HepG2 (cell line): ENCODE results near the gene CXCL17. TPM values are rescaled to one million over a fixed set of nuclear protein-coding genes. Genes with fewer than 3 reads are reported as not detected.

Experiments used
- ATAC-seq: fragments of 200-7000 bp; cut with Tn5 transposase; 3 replicates; pipeline ENCODE4 v1.9.1; 2020; ENCODE audit warnings: mild to moderate bottlenecking, moderate library complexity
- BruUV-seq: library from RNA; stranded (reverse); fragments of 400-500 nt; replicated peaks from 2 replicates; lab custom pipeline; 2021; lab: Mats Ljungman, UMichigan
- CTCF ChIA-PET: fragments of 300-600 bp; formaldehyde crosslinking; extraction: SDS; loops from one replicate; lab custom pipeline; 2021; ENCODE audit warnings: low total read pairs, inconsistent platforms, low intra/inter-chr PET ratio; lab: Yijun Ruan, JAX
- POLR2A ChIA-PET: fragments of 350-600 bp; sonication (Branson Sonifier 250); formaldehyde crosslinking; loops from one replicate; lab custom pipeline; 2020; ENCODE audit warnings: antibody characterized with exemption, inconsistent platforms; lab: Yijun Ruan, JAX
- DNase-seq: peaks from one replicate; pipeline ENCODE4 v3.0.0-alpha.2; 2015; ENCODE audit warnings: low spot score
- FAIRE-seq: peaks from 3 replicates; lab custom pipeline; 2011; peaks lifted over from hg19 to GRCh38; lab: Jason Lieb, UNC
- H2AFZ ChIP-seq: one replicate; pipeline ENCODE4 v1.6.1; 2011; ENCODE audit warnings: low read length, inconsistent platforms
- H3K27ac ChIP-seq: fragments of 300-600 bp; 3 replicates; pipeline ENCODE4 v1.8.0; 2011; ENCODE audit warnings: mixed run types, mild to moderate bottlenecking, mixed read lengths, low read length, inconsistent platforms; ENCODE audit not compliant: insufficient read depth; ENCODE audit errors: extremely low read length
- H3K27me3 ChIP-seq, 2 experiments: fragments of 200-600 bp in 1 of 2; 2 replicates in 1 of 2; 3 replicates in 1 of 2; pipeline versions ENCODE4 v1.6.0 to v1.8.0; 2011; ENCODE audit warnings: low read length in 2 of 2, mild to moderate bottlenecking in 2 of 2, moderate library complexity in 2 of 2, inconsistent platforms in 1 of 2; ENCODE audit not compliant: insufficient read depth in 2 of 2, control insufficient read depth in 1 of 2
- H3K36me3 ChIP-seq, 2 experiments: fragments of 200-600 bp in 1 of 2; replicated peaks in 1 of 2; 2 replicates in 1 of 2; 3 replicates in 1 of 2; pipeline versions ENCODE4 v1.5.1 to v1.8.0; 2011; ENCODE audit warnings: low read length in 2 of 2, inconsistent platforms in 1 of 2; ENCODE audit not compliant: insufficient read depth in 2 of 2, control insufficient read depth in 1 of 2
- H3K4me1 ChIP-seq: 2 replicates; pipeline ENCODE4 v1.5.1; 2012; ENCODE audit warnings: low read length, inconsistent platforms; ENCODE audit not compliant: insufficient read depth
- H3K4me2 ChIP-seq: 2 replicates; pipeline ENCODE4 v1.6.0; 2011; ENCODE audit warnings: low read depth, low read length, inconsistent platforms
- H3K4me3 ChIP-seq, 3 experiments: fragments of 200-600 bp in 1 of 3; sonication (generic), shearing (Covaris generic) in 1 of 3; replicated peaks in 1 of 3; 2 replicates each; pipeline ENCODE4 v1.5.1; 2011 to 2016; ENCODE audit warnings: low read length in 3 of 3, inconsistent platforms in 2 of 3, low read depth in 2 of 3, mild to moderate bottlenecking in 2 of 3, control low read depth in 1 of 3, mixed read lengths in 1 of 3; ENCODE audit not compliant: insufficient read depth in 1 of 3
- H3K79me2 ChIP-seq: one replicate; pipeline ENCODE4 v1.6.1; 2011; ENCODE audit warnings: low read length, inconsistent platforms; ENCODE audit not compliant: insufficient read depth
- H3K9ac ChIP-seq: 2 replicates; pipeline ENCODE4 v1.6.0; 2011; ENCODE audit warnings: mild to moderate bottlenecking, low read depth, low read length, inconsistent platforms; ENCODE audit not compliant: insufficient read depth
- H3K9me3 ChIP-seq: 2 replicates; pipeline ENCODE4 v1.5.1; 2012; ENCODE audit warnings: mild to moderate bottlenecking, low read length
- H4K20me1 ChIP-seq: 2 replicates; pipeline ENCODE4 v1.6.0; 2011; ENCODE audit warnings: inconsistent platforms, mild to moderate bottlenecking, low read length, moderate library complexity; ENCODE audit not compliant: insufficient read depth
- KMT2B ChIP-seq: IDR thresholded peaks from 2 replicates; pipeline ENCODE4 v1.6.1; 2016; ENCODE audit warnings: missing genetic modification reagents, missing compliant biosample characterization
- ZFX ChIP-seq: sonication (generic); formaldehyde crosslinking; IDR thresholded peaks from 2 replicates; pipeline ENCODE4 v1.4.0; 2020; ENCODE audit warnings: mild to moderate bottlenecking, low read depth, missing genetic modification reagents, moderate library complexity
- ZKSCAN5 ChIP-seq: sonication (generic); formaldehyde crosslinking; IDR thresholded peaks from 2 replicates; pipeline ENCODE4 v1.5.1; 2020; ENCODE audit warnings: mild to moderate bottlenecking, missing genetic modification reagents
- ZNF10 ChIP-seq: sonication (generic); formaldehyde crosslinking; IDR thresholded peaks from 2 replicates; pipeline ENCODE4 v1.4.0; 2020; ENCODE audit warnings: mild to moderate bottlenecking, low read depth, missing genetic modification reagents, borderline replicate concordance
- ZNF451 ChIP-seq: sonication (generic); formaldehyde crosslinking; IDR thresholded peaks from 2 replicates; pipeline ENCODE4 v1.5.0; 2020; ENCODE audit warnings: mild to moderate bottlenecking, missing genetic modification reagents
- WGBS: methylation state at CpG from one replicate; pipeline ENCODE4 v1.1.6; 2017; ENCODE audit warnings: low lambda C conversion rate; 5-methylcytosine and 5-hydroxymethylcytosine counted together
- in situ Hi-C: cut with HindIII; loops from 2 replicates; pipeline ENCODE4 v1.10.0; 2017; ENCODE audit warnings: low pct_unique_long_range_greater_than_20kb; ENCODE audit not compliant: extremely low pct_ligation_motif_present
- intact Hi-C: fragments of 100-400 bp; cut with micrococcal nuclease; formaldehyde crosslinking; loops from one replicate; pipeline ENCODE4 v1.10.0; 2022; ENCODE audit not compliant: unreplicated experiment
- polyA plus RNA-seq, 8 experiments: library from polyadenylated mRNA; depleted of rRNA in 3 of 8; stranded (reverse) in 7 of 8; unstranded in 1 of 8; fragments of >200 nt; fragmentation: Illumina TruSeq in 4 of 8; extraction: Trizol in 4 of 8; gene quantifications; 2 replicates each; pipeline versions ENCODE4 v1.2.1 to v1.2.3, GENCODE V29; 2011 to 2016; ENCODE audit warnings: low read depth in 4 of 8, missing spikeins in 1 of 8, mixed read lengths in 1 of 8; ENCODE audit not compliant: insufficient read depth in 1 of 8
- total RNA-seq, 5 experiments: library from RNA; depleted of rRNA; stranded (reverse); fragments of >200 nt; fragmentation: Illumina TruSeq; extraction: Trizol; gene quantifications; 2 replicates each; pipeline ENCODE4 v1.2.3, GENCODE V29; 2016; ENCODE audit warnings: low read depth in 1 of 5
- TF ChIP-seq, protein P1 (sequence below): sonication (generic); formaldehyde crosslinking; IDR thresholded peaks from 2 replicates; pipeline ENCODE4 v1.5.0; 2020; ENCODE audit warnings: missing genetic modification reagents
- TF ChIP-seq, protein P2 (sequence below): sonication (generic); formaldehyde crosslinking; IDR thresholded peaks from 2 replicates; pipeline ENCODE4 v1.4.0; 2020; ENCODE audit warnings: mild to moderate bottlenecking, missing genetic modification reagents
- TF ChIP-seq, protein P3 (sequence below): IDR thresholded peaks from 2 replicates; pipeline ENCODE4 v1.6.1; 2012; ENCODE audit warnings: low read length, improper control_type of control experiment

Gene CXCL17
- total and polyA plus RNA-seq, 2 of the 13 experiments (the other 11 are each of a cell fraction or from before 2014, with no cell fraction given) = 0.12 TPM; not detected in 1

- in situ Hi-C loops (no loop called here), intact Hi-C loops (no loop called here)
- H4K20me1 ChIP-seq = no peaks in the 10 kb centered on the region
- no peaks in the 10 kb centered on the region for H3K9me3 ChIP-seq
- CTCF ChIA-PET = no interaction called here
- no peak overlapping the region for H3K4me3 ChIP-seq
- BruUV-seq = no TSS peak
- no peak for FAIRE-seq
- H3K27me3 ChIP-seq = peaks cover 4 to 26% of the 10 kb centered on the region in 2 experiments; a peak in 4 of 5 replicates
- ATAC-seq = no peak
- H3K27ac ChIP-seq = no peak overlapping the region
- peak overlapping the region; percentile 9; the same call in 1 of the 2 replicates for H3K4me2 ChIP-seq
- no peak for DNase-seq
- no peak overlapping the region for H3K9ac ChIP-seq
- H3K4me1 ChIP-seq = peaks cover 48% of the 10 kb centered on the region
- H2AFZ ChIP-seq = peak overlapping the region; percentile 17
- H3K36me3 ChIP-seq = no peaks in the 10 kb centered on the region
- 29% methylated on average over 1 of the region's 3 CpGs for WGBS
- H3K79me2 ChIP-seq = no peaks in the 10 kb centered on the region
- POLR2A ChIA-PET = interaction anchor here (1.4 kb wide), 1 partner anchor 14 kb away, joined by 4 read pairs; no protein-coding TSS in a partner anchor
- TF ChIP-seq KMT2B (no peak), ZKSCAN5 (CRISPR knock-in tag) (no peak), ZNF10 (CRISPR knock-in tag) (no peak), ZFX (no peak), ZNF451 (CRISPR knock-in tag) (no peak)
- TF ChIP-seq, protein P1, sequence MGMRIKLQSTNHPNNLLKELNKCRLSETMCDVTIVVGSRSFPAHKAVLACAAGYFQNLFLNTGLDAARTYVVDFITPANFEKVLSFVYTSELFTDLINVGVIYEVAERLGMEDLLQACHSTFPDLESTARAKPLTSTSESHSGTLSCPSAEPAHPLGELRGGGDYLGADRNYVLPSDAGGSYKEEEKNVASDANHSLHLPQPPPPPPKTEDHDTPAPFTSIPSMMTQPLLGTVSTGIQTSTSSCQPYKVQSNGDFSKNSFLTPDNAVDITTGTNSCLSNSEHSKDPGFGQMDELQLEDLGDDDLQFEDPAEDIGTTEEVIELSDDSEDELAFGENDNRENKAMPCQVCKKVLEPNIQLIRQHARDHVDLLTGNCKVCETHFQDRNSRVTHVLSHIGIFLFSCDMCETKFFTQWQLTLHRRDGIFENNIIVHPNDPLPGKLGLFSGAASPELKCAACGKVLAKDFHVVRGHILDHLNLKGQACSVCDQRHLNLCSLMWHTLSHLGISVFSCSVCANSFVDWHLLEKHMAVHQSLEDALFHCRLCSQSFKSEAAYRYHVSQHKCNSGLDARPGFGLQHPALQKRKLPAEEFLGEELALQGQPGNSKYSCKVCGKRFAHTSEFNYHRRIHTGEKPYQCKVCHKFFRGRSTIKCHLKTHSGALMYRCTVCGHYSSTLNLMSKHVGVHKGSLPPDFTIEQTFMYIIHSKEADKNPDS (CRISPR knock-in tag) = no peak
- TF ChIP-seq, protein P2, sequence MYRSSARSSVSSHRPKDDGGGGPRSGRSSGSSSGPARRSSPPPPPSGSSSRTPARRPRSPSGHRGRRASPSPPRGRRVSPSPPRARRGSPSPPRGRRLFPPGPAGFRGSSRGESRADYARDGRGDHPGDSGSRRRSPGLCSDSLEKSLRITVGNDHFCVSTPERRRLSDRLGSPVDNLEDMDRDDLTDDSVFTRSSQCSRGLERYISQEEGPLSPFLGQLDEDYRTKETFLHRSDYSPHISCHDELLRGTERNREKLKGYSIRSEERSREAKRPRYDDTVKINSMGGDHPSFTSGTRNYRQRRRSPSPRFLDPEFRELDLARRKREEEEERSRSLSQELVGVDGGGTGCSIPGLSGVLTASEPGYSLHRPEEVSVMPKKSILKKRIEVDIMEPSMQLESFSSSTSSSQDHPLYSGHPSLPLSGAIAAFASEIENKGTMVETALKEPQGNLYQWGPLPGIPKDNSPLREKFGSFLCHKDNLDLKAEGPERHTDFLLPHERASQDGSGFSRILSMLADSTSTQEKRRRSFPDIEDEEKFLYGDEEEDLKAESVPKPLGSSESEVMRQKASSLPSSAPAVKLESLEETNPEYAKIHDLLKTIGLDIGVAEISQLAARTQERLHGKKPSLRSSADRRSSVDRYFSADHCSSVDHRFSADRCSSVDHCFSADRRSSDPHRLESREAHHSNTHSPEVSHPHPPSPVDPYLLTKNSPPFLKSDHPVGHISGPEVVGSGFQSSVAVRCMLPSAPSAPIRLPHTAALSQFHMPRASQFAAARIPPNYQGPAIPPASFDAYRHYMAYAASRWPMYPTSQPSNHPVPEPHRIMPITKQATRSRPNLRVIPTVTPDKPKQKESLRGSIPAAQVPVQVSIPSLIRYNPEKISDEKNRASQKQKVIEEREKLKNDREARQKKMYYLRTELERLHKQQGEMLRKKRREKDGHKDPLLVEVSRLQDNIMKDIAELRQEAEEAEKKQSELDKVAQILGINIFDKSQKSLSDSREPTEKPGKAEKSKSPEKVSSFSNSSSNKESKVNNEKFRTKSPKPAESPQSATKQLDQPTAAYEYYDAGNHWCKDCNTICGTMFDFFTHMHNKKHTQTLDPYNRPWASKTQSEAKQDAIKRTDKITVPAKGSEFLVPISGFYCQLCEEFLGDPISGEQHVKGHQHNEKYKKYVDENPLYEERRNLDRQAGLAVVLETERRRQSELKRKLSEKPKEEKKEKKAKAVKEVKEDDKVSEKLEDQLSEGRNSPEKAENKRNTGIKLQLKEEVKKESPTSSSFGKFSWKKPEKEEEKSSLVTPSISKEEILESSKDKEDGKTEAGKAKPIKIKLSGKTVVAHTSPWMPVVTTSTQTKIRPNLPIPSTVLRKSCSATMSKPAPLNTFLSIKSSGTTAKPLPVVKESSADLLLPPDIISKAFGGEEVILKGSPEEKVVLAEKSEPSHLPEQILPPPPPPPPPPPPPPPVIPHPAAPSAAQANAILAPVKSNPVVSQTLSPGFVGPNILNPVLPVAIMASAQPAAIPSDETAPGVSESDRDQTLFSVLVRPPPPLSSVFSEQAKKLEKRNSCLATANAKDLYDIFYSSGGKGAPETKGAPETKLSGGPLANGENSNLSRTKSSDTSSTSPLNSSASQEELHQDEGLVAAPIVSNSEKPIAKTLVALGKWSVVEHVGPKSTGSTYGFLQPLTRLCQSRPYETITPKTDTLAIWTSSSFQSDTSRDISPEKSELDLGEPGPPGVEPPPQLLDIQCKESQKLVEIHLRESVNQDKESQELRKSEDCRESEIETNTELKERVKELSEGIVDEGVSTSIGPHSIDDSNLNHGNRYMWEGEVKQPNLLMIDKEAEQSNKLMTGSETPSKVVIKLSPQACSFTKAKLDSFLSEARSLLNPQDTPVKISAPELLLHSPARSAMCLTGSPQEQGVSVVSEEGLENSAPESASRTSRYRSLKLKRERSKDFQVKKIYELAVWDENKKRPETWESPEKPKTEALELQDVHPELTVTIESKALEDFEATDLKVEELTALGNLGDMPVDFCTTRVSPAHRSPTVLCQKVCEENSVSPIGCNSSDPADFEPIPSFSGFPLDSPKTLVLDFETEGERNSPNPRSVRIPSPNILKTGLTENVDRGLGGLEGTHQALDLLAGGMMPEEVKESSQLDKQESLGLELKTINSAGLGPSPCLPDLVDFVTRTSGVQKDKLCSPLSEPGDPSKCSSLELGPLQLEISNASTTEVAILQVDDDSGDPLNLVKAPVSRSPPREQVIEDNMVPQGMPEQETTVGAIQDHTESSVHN (CRISPR knock-in tag) = no peak
- TF ChIP-seq, protein P3, sequence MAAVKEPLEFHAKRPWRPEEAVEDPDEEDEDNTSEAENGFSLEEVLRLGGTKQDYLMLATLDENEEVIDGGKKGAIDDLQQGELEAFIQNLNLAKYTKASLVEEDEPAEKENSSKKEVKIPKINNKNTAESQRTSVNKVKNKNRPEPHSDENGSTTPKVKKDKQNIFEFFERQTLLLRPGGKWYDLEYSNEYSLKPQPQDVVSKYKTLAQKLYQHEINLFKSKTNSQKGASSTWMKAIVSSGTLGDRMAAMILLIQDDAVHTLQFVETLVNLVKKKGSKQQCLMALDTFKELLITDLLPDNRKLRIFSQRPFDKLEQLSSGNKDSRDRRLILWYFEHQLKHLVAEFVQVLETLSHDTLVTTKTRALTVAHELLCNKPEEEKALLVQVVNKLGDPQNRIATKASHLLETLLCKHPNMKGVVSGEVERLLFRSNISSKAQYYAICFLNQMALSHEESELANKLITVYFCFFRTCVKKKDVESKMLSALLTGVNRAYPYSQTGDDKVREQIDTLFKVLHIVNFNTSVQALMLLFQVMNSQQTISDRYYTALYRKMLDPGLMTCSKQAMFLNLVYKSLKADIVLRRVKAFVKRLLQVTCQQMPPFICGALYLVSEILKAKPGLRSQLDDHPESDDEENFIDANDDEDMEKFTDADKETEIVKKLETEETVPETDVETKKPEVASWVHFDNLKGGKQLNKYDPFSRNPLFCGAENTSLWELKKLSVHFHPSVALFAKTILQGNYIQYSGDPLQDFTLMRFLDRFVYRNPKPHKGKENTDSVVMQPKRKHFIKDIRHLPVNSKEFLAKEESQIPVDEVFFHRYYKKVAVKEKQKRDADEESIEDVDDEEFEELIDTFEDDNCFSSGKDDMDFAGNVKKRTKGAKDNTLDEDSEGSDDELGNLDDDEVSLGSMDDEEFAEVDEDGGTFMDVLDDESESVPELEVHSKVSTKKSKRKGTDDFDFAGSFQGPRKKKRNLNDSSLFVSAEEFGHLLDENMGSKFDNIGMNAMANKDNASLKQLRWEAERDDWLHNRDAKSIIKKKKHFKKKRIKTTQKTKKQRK = no peak
Observed at GRCh38 chr19:42426643-42427042, 16.1 kb downstream of the CXCL17 start.
